Cerebellar cortex (tissue), 1 donor: ENCODE data around the gene CDH5.
"Not testable (repeated sequence)": the region's sequence is repeated elsewhere in the genome, so short reads cannot be mapped to it uniquely, and the experiment has no call there.

Source experiments
- DNase-seq: peaks from one replicate; pipeline ENCODE4 v3.0.0-alpha.2; 2015; ENCODE audit warnings: low spot score

CDH5 gene

DNA sequence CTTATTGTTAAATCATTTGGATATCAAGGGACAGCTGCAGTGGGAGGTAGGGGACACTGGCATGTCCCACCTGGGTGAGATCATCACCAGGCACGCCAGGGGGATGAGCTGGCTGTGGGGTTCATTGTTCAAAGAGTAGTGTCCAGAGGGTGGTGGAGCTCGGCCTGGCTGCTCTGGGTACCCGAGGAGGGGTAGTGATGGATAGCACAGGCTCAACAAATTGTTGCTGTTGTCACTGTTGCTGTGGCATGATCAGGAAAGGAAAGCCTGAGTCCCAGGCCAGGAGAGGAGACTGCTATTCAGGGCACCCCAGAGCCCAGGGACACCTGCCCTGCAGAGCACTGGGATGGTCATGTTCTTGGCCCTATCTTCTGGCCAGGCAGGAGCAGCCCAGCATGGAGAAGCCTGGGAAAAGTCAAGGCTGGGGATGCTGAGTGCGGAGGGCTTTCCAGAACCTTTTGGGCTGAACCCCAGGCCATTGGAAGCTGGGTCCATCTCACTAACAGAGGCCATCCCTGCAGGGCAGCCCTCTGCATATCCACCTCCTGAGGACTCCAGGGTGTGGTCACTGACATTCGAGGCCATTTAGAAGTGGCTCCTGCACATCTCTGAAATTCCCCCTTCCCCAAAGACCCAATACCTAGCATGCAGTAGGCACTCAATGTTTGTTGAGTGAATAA, 72.7 kb downstream of the CDH5 start:
- DNase-seq, result no peak

- no peak for DNase-seq
These were observed 73.8 kb downstream of the CDH5 start for GRCh38 chr16:66440271-66440802.

- no peak for DNase-seq
These were observed 74.5 kb downstream of the CDH5 start for GRCh38 chr16:66440970-66441369.

GRCh38 chr16:66441586-66442375, 75.3 kb downstream of the CDH5 start:
- no peak for DNase-seq

DNA sequence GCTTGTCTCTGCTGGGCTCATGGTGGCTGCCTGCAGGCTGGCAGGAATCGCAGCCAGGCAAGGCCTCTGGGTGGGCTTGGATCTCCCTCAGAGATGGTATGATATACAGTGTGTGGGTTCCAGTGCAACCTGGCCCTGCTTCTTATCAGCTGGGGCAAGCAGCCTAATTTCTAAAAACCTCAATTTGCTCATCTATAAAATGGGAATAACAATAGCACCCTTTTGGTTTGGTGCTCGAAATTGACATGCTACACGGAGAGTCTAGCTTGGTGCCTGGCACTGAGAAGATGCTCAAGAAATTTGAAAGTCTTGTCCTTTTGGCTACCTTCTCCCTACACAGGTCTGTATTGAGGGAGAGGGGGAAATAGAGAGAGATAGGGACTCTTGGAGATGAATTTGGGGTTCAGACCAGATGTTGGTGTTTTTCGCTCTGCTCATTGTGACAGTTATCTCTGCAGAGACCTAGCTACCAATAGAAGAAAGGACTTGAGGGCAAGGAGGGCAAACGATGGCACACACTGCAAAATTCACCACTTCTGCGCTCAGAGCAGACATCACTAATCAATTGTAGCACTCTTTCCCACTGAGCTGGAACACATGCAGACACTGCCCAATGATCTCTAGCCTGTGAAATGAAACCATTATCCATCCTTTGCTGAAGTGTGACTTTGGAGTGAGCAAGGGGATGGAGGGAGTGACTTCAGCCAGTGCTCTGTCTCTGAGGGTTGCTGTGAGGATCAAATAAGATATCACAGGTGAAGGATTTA, 76.2 kb downstream of the CDH5 start:
- no peak for DNase-seq

GRCh38 chr16:66443269-66443652, 76.8 kb downstream of the CDH5 start:
- DNase-seq, result no peak

- DNase-seq, result no peak
These were observed 77.6 kb downstream of the CDH5 start for GRCh38 chr16:66444049-66444481.

- DNase-seq, result no peak
These were observed 80.2 kb downstream of the CDH5 start for GRCh38 chr16:66446737-66447136.

DNA sequence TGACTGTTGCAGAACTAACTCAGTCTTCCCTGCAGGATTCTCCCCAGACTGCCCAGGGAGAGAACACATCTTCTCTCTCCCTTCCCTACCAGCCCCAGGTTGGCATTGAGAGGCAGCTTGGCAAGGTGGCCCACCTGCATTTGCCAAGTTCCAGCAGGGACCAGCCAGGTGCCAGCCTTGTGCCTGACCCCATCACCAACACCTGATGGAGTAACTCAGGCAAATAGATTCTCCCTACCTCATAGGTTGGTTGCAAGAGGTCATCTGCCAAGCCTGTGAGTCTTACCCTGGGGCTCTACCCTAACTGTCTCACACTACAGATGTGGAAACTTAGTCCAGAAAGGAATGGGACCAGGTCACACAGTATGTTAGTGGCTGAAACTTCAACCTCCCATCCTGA, 81.0 kb downstream of the CDH5 start:
- no peak for DNase-seq

DNA sequence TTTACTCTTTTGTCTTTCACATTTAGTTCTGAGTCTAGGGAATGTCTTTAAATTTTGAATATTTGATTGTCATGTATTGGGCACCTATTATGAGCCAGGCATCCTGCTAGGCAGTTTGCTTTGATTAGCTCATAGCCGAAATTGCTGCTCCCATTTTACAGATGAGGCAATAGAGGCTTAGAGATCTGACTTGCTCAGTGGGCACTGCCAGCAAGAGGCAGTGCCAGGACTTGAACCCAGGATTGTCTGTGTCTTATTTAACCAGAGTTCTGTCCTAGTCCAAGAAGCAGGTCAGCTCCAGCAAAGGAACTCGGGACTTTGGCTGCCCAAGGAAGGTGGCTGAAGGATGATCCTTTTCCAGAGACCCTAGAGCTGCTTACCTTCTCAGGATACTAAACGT, 85.1 kb downstream of the CDH5 start:
- no peak for DNase-seq

DNA sequence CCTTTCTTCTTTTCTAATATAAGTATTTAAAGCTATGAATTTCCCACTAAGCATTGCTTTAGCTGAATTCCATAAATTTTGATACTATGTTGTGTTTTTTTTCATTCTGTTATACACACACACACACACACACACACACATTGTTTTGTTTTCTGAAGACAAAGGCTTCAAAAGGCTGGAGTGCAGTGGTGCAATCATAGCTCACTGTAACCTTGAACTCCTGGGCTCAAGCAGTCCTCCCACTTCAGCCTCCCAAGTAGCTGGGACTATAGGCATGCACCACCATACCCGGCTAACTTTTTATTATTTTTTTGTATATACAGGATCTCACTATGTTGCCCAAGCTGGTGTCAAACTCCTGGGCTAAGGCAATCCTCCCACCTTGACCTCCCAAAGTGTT, 86.7 kb downstream of the CDH5 start:
- not testable (repeated sequence) for DNase-seq
